Measurements from ENCODE around the gene BHLHA9. TPM values are rescaled to one million over a fixed set of nuclear protein-coding genes. Genes with fewer than 3 reads are reported as not detected.

Gene BHLHA9
- total RNA-seq, 1 donor from 2014 or later: not detected

DNA sequence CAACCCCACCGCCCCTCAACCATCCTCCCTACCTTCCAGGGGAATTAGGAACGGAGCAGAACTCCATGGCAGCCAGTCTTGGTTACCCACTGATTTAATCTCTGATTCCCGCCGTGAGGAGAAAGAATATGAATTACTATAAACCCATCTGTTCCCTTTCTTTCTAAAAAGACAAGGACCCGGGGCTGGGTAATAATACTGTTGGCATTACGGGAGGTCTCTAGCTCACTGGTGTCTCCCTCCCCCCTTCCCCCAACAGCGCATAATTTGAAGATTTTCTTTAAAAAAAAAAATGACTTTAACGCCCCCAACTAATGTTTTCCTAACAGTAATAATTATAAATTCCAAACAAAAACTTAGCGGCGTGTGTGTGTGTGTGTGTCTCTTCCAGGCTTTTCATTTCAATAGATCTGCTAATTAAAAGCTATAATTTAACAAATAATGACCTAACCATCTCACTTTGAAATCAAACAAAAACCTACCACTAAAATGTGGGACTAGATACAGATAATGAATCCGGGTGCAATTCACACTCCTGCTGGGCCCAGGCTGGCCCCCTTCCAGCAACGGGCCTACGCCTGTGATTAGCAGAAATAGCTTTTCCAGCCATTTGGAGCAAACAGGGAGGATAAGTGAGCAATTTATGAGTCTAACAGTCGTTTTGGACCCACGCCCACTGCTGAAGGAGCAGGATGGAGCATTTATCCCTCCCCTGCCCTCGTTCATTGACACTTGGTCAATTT is 18.2 kb upstream of the BHLHA9 start:
- Mint-ChIP-seq H3K27me3 (ENCODE audit: unreplicated experiment) (peaks cover 2% of the 10 kb centered on the region), H3K36me3 (ENCODE audit: unreplicated experiment) (peaks cover 4% of the 10 kb centered on the region), H3K4me1 (ENCODE audit: low read depth, unreplicated experiment) (peaks cover 1% of the 10 kb centered on the region), H3K27ac (ENCODE audit: unreplicated experiment) (peak overlapping the region; percentile 43), H3K9me3 (ENCODE audit: unreplicated experiment) (peaks cover 7% of the 10 kb centered on the region), H3K4me3 (ENCODE audit: unreplicated experiment) (no peak overlapping the region)
- TF ChIP-seq, protein P1, sequence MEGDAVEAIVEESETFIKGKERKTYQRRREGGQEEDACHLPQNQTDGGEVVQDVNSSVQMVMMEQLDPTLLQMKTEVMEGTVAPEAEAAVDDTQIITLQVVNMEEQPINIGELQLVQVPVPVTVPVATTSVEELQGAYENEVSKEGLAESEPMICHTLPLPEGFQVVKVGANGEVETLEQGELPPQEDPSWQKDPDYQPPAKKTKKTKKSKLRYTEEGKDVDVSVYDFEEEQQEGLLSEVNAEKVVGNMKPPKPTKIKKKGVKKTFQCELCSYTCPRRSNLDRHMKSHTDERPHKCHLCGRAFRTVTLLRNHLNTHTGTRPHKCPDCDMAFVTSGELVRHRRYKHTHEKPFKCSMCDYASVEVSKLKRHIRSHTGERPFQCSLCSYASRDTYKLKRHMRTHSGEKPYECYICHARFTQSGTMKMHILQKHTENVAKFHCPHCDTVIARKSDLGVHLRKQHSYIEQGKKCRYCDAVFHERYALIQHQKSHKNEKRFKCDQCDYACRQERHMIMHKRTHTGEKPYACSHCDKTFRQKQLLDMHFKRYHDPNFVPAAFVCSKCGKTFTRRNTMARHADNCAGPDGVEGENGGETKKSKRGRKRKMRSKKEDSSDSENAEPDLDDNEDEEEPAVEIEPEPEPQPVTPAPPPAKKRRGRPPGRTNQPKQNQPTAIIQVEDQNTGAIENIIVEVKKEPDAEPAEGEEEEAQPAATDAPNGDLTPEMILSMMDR (IDR thresholded peaks at IDR 0.05; ENCODE audit: partially characterized antibody, unreplicated experiment): no peak
- DNase-seq: no peak

DNA sequence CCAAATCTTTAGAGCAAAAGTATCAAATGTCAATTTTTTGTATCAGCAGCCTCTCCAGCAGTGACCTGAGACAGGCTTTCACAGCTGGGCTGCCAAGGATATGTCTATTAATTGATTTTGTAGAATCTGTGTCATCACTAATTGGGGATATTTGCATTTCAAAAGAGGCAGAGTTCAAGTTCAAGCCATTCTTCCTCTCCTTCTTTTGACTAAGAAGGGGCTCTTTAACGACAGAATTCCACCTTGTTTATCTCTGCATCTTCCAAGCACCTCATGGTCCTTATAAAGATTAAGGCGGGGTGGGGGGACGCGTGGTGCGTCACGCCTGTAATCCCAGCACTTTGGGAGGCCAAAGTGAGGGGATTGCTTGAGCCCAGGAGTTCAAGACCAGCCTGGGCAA is 15.2 kb upstream of the BHLHA9 start:
- Mint-ChIP-seq H3K27ac (ENCODE audit: unreplicated experiment) (no peak overlapping the region), H3K4me3 (ENCODE audit: unreplicated experiment) (no peak overlapping the region), H3K27me3 (ENCODE audit: unreplicated experiment) (peaks cover 5% of the 10 kb centered on the region), H3K36me3 (ENCODE audit: unreplicated experiment) (no peaks in the 10 kb centered on the region), H3K4me1 (ENCODE audit: low read depth, unreplicated experiment) (peaks cover 1% of the 10 kb centered on the region), H3K9me3 (ENCODE audit: unreplicated experiment) (peaks cover 6% of the 10 kb centered on the region)
- TF ChIP-seq, protein P1 (IDR thresholded peaks at IDR 0.05; ENCODE audit: partially characterized antibody, unreplicated experiment): no peak
- DNase-seq: no peak

DNA sequence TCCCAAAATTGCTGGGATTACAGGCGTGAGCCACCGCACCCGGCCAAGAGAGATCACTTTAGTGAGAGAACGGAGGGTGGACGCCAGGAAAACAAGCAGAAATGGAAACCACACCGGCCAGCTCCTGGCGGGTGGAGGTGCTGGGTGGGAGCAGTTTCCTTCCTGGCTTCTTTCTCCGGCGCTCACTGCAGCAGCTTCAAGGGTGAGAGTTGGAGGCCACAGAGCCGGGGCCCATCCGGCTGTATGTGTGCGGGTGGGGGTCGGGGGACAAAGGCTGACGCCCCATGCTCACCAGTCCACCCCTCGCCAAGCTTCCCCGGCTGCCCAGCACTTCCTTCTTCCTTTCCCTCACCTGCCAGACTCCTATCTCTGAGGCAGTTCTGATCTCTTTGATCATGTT is 13.5 kb upstream of the BHLHA9 start:
- no peak overlapping the region for H3K27ac Mint-ChIP-seq (ENCODE audit: unreplicated experiment)
- TF ChIP-seq, protein P1 (IDR thresholded peaks at IDR 0.05; ENCODE audit: partially characterized antibody, unreplicated experiment): no peak
- DNase-seq: no peak
- no peak overlapping the region for H3K4me3 Mint-ChIP-seq (ENCODE audit: unreplicated experiment)
- peaks cover 7% of the 10 kb centered on the region for H3K9me3 Mint-ChIP-seq (ENCODE audit: unreplicated experiment)
- H3K27me3 Mint-ChIP-seq (ENCODE audit: unreplicated experiment): peaks cover 8% of the 10 kb centered on the region
- no peaks in the 10 kb centered on the region for H3K36me3 Mint-ChIP-seq (ENCODE audit: unreplicated experiment)
- H3K4me1 Mint-ChIP-seq (ENCODE audit: low read depth, unreplicated experiment): peaks cover 1% of the 10 kb centered on the region

DNA sequence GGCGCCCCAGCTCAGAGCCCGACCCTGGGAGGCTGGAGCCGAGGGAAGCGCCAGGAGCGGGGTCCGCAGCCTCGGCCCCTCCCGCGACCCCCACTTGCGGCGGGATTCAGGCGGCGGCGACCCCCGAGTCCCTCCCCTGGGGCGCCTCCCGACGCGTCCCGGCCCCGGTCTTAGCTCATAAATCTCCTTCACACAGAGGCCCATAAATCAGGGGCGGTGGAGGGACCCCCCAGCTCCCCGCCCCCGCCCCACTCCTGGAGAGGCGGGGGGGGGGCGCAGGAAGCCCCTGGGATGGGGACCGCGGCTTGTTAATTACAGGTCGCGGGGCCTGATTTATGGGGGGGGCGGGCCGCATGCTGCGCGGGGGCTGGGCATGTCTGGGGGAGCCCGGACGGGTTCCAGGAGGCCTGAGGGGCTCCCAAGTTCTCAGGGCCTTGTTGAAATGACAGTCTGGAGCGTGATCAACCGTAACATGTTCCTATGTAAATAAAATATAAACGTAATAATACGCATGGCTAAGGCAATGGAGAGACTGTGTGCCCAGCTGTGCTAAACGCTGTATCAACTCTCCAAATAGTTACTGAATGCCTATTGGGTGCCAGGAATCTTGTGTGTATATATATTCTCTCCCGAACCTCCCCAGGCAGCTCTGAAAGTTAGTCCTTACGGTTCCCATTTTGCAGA is 10.0 kb upstream of the BHLHA9 start:
- H3K9me3 Mint-ChIP-seq (ENCODE audit: unreplicated experiment): peaks cover 7% of the 10 kb centered on the region
- H3K27ac Mint-ChIP-seq (ENCODE audit: unreplicated experiment): no peak overlapping the region
- H3K4me3 Mint-ChIP-seq (ENCODE audit: unreplicated experiment): peak overlapping the region; percentile 34
- H3K4me1 Mint-ChIP-seq (ENCODE audit: low read depth, unreplicated experiment): no peaks in the 10 kb centered on the region
- no peak for DNase-seq
- peaks cover 10% of the 10 kb centered on the region for H3K27me3 Mint-ChIP-seq (ENCODE audit: unreplicated experiment)
- TF ChIP-seq, protein P1 (IDR thresholded peaks at IDR 0.05; ENCODE audit: partially characterized antibody, unreplicated experiment): no peak
- H3K36me3 Mint-ChIP-seq (ENCODE audit: unreplicated experiment): no peaks in the 10 kb centered on the region

DNA sequence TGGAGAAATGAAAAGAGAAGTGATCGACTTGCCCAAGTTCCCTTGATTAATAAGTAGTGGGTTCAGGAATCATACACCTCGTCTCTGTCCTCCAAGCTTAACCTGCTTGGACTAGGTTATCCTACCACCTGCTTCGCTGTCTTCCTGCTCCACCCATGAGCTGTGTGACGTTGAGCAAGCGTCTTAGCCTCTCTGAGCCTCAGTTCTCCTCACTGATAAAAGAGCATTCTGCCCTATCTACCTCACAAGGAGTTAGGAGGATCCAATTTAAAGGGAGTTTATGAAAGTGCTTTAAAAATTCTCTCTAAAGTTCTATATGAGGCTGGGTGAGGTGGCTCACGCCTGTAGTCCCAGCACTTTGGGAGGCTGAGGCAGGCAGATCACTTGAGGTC is 9.5 kb upstream of the BHLHA9 start:
- Mint-ChIP-seq H3K4me1 (ENCODE audit: low read depth, unreplicated experiment) (no peaks in the 10 kb centered on the region), H3K9me3 (ENCODE audit: unreplicated experiment) (peaks cover 3% of the 10 kb centered on the region), H3K36me3 (ENCODE audit: unreplicated experiment) (no peaks in the 10 kb centered on the region), H3K27me3 (ENCODE audit: unreplicated experiment) (peaks cover 10% of the 10 kb centered on the region), H3K27ac (ENCODE audit: unreplicated experiment) (no peak overlapping the region), H3K4me3 (ENCODE audit: unreplicated experiment) (peak overlapping the region; percentile 34)
- DNase-seq: no peak
- TF ChIP-seq, protein P1 (IDR thresholded peaks at IDR 0.05; ENCODE audit: partially characterized antibody, unreplicated experiment): no peak
